ENCODE results near the gene INTS11. TPM values are rescaled to one million over a fixed set of nuclear protein-coding genes. Genes with fewer than 3 reads are reported as not detected.

Gene INTS11
- total RNA-seq, 6 experiments from 2014 or later, result 35.1 to 52.4 (median 43.5) TPM

DNA sequence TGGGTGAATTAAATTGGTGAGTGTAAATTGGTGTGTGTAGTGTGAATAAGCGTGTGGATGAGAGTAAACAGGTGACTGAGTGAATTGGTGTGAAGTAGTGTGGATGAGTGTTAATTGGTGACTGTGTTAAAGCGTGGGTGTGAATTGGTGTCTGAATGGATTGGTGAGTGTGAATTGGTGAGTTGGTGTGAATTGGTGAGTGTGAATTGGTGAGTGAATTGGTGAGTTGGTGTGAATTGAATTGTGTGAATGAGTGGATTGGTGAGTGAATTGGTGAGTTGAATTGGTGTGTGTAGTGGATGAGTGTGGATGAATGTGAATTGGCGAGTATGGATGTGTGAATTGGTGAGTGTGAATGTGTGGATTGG is 42.2 kb upstream of the INTS11 start:
- peaks cover 0 to under 1% (median 0%) of the 10 kb centered on the region in 4 donors for H3K4me1 ChIP-seq
- no peak for DNase-seq
- WGBS (ENCODE audit: insufficient coverage, low coverage, low lambda C conversion rate, missing lambda C conversion rate), result 93% methylated on average over 3 of the region's 3 CpGs
- no peaks in the 10 kb centered on the region for H3K9me3 ChIP-seq
- TF ChIP-seq POLR2A (IDR thresholded peaks at IDR 0.05), result no peak
- no peak for TF ChIP-seq CTCF (IDR thresholded peaks at IDR 0.05)
- no peak for ATAC-seq
- no peak overlapping the region for H3K27ac ChIP-seq
- intact Hi-C loops (cut with DNase I), result no loop called here
- H3K27me3 ChIP-seq, result no peaks in the 10 kb centered on the region
- no peak overlapping the region for H3K4me3 ChIP-seq
- no peaks in the 10 kb centered on the region for H3K36me3 ChIP-seq

DNA sequence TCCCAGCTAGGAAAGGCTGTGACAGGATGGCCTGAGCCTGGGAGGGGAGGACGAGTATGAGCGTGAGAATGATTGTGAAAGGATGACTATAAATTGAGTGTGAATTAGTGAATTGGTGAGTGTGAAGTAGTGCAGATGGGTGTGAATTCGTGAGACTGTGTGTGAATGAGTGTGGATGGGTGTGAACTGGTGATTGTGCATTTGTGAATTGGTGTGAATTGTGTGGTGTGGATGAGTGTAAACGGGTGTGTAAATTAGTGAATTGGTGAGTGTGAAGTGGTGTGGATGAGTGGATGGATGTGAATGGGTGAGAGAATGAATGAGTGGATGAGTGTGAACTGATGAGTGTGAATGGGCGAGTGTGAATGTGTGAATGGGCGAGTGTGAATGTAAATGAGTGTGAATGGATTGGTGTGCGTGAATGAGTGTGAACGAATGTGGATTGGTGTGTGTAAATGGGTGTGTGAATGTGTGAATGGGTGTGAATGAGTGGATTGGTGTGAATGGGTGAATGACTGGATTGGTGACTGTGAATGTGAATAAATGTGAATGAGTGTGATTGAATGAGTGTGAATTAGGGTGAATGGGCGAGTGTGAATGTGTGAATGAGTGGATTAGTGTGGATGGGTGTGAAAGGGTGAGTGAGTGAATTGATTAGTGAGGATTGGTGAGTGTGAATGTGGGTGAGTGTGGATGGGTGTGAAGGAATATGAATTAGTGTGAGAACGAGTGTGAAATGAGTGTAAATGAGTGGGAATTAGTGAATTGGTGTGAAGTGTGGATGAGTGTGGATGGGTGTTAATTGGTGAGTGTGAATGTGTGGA is 41.6 kb upstream of the INTS11 start:
- Histone ChIP-seq H3K4me1 (no peaks in the 10 kb centered on the region), H3K4me3 (no peak overlapping the region), H3K27ac (no peak overlapping the region), H3K27me3 (no peaks in the 10 kb centered on the region), H3K36me3 (no peaks in the 10 kb centered on the region), H3K9me3 (no peaks in the 10 kb centered on the region)
- intact Hi-C loops (cut with DNase I), result no loop called here
- DNase-seq, result no peak
- TF ChIP-seq POLR2A (IDR thresholded peaks at IDR 0.05) (no peak), CTCF (IDR thresholded peaks at IDR 0.05) (no peak)
- ATAC-seq, result no peak
- WGBS (ENCODE audit: insufficient coverage, low coverage, low lambda C conversion rate, missing lambda C conversion rate), result 71% methylated on average over 10 of the region's 10 CpGs

GRCh38 chr1:1364266-1364665 is 39.8 kb upstream of the INTS11 start:
- intact Hi-C loops (cut with DNase I), result no loop called here
- no peaks in the 10 kb centered on the region for H3K9me3 ChIP-seq
- no peaks in the 10 kb centered on the region for H3K27me3 ChIP-seq
- TF ChIP-seq CTCF (IDR thresholded peaks at IDR 0.05), result no peak
- no peak for TF ChIP-seq POLR2A (IDR thresholded peaks at IDR 0.05)
- DNase-seq (no peak), ATAC-seq (no peak)
- no peak overlapping the region for H3K4me3 ChIP-seq
- WGBS (ENCODE audit: insufficient coverage, low coverage, low lambda C conversion rate, missing lambda C conversion rate), result 76% methylated on average over 2 of the region's 14 CpGs
- no peaks in the 10 kb centered on the region for H3K36me3 ChIP-seq
- no peak overlapping the region for H3K27ac ChIP-seq
- no peaks in the 10 kb centered on the region for H3K4me1 ChIP-seq

DNA sequence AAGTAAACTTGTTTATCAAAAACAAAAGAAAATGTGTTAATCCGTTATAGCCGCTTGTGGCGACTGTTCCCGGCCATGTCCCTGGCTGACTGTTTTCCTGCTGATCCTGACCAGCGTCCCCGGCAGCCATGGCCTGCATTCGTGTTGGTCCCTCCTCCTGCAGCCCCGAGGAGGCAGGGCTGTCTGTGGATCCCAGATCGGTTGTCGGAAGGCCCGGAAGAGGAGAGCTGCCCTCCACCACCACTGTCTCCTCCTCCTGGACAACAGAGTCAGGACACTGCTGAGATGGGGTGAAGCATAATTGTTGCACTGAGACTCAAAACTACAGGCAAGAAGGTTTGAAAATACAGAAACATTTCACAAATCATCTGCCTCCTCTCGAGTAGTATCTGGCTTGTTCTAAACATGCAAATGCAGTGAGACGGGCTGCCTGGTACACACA is 37.5 kb upstream of the INTS11 start:
- intact Hi-C loops (cut with DNase I), result no loop called here
- WGBS (ENCODE audit: insufficient coverage, low coverage, low lambda C conversion rate, missing lambda C conversion rate), result 48% methylated on average over 5 of the region's 13 CpGs
- ATAC-seq, result peak in 3 of 4 donors; percentile 16 to 43 (median 30)

More for the DNA sequence above, 37.5 kb upstream of the INTS11 start:
- DNase-seq, result no peak
- TF ChIP-seq CTCF (IDR thresholded peaks at IDR 0.05), result no peak
- TF ChIP-seq POLR2A (IDR thresholded peaks at IDR 0.05), result no peak
- H3K4me1 ChIP-seq, result no peaks in the 10 kb centered on the region
- no peak overlapping the region for H3K4me3 ChIP-seq
- no peaks in the 10 kb centered on the region for H3K27me3 ChIP-seq
- H3K36me3 ChIP-seq, result no peaks in the 10 kb centered on the region
- no peaks in the 10 kb centered on the region for H3K9me3 ChIP-seq
- H3K27ac ChIP-seq, result no peak overlapping the region

All from right lobe of liver (tissue), 6 donors.